Ureter (tissue), 1 donor: ENCODE results near the gene APIP. TPM values are rescaled to one million over a fixed set of nuclear protein-coding genes. Genes with fewer than 3 reads are reported as not detected.
A peak's percentile ranks its signal among the peaks of the same experiment; 100 is the strongest.

Experiments used
- DNase-seq: peaks from one replicate; pipeline ENCODE4 v3.0.0-alpha.2; 2020; ENCODE audit warnings: low spot score
- total RNA-seq: library from RNA; stranded (reverse); gene quantifications from one replicate; pipeline ENCODE4 v1.2.4, GENCODE V29; 2023
- donor health status: DM: yes; HTN: yes; CAD: no.

The APIP gene
- 34.3 TPM for total RNA-seq

GRCh38 chr11:34916015-34916842, at the start of gene APIP, which contains the start of gene PDHX:
TSS of gene APIP (minus strand) at chr11:34916379. CDS start at chr11:34916284, 95 bp downstream.
TSS of gene PDHX (plus strand) at chr11:34916618. CDS start at chr11:34916656, 38 bp downstream.
- DNase-seq = peak; percentile 100

- DNase-seq = no peak
Observed at GRCh38 chr11:34964610-34965331, 48.6 kb upstream of the APIP start.

GRCh38 chr11:34963351-34963750, 47.2 kb upstream of the APIP start:
- DNase-seq = no peak

GRCh38 chr11:34962034-34962433, 45.9 kb upstream of the APIP start:
- no peak for DNase-seq

GRCh38 chr11:34960277-34960676, 44.1 kb upstream of the APIP start:
- DNase-seq = no peak

GRCh38 chr11:34959770-34960169, 43.6 kb upstream of the APIP start:
- DNase-seq = no peak

GRCh38 chr11:34957606-34958005, 41.4 kb upstream of the APIP start:
- no peak for DNase-seq

GRCh38 chr11:34957206-34957605, 41.0 kb upstream of the APIP start:
- no peak for DNase-seq

- no peak for DNase-seq
Observed at GRCh38 chr11:34953955-34954354, 37.8 kb upstream of the APIP start.

GRCh38 chr11:34948696-34949095, 32.5 kb upstream of the APIP start:
- DNase-seq = no peak

GRCh38 chr11:34944692-34945091, 28.5 kb upstream of the APIP start:
- no peak for DNase-seq

- DNase-seq = no peak
Observed at GRCh38 chr11:34941688-34942087, 25.5 kb upstream of the APIP start.

- no peak for DNase-seq
Observed at GRCh38 chr11:34940026-34940677, 24.0 kb upstream of the APIP start.

GRCh38 chr11:34938611-34939010, 22.4 kb upstream of the APIP start:
- no peak for DNase-seq

- DNase-seq = no peak
Observed at GRCh38 chr11:34936945-34937629, 20.9 kb upstream of the APIP start.

GRCh38 chr11:34929794-34930763, 13.9 kb upstream of the APIP start:
- no peak for DNase-seq

GRCh38 chr11:34928960-34929680, 12.9 kb upstream of the APIP start:
- DNase-seq = no peak

- no peak for DNase-seq
Observed at GRCh38 chr11:34928268-34928959, 12.2 kb upstream of the APIP start.

- DNase-seq = no peak
Observed at GRCh38 chr11:34926831-34927132, 10.6 kb upstream of the APIP start.
